Lower leg skin (tissue), 4 donors: ENCODE data around the gene CACNB2. TPM values are rescaled to one million over a fixed set of nuclear protein-coding genes. Genes with fewer than 3 reads are reported as not detected.

Experiments used
- DNase-seq, 2 donors: peaks; one replicate each; pipeline ENCODE4 v3.0.0-alpha.2; 2019; ENCODE audit warnings: low spot score in 2 of 2
- H3K4me3 ChIP-seq: fragments of 200-600 bp; sonication (generic); 2 replicates; pipeline ENCODE4 v1.5.1; 2017; ENCODE audit warnings: mild to moderate bottlenecking, low read depth; ENCODE audit not compliant: poor library complexity, severe bottlenecking
- CTCF ChIP-seq, 3 donors: fragments of 450-650 bp; IDR thresholded peaks; one replicate each; pipeline ENCODE4 v1.5.1; 2016; ENCODE audit warnings: antibody characterized with exemption in 3 of 3, mild to moderate bottlenecking in 3 of 3, moderate library complexity in 2 of 3
- POLR2A ChIP-seq, 2 donors: fragments of 450-650 bp; IDR thresholded peaks; one replicate each; pipeline ENCODE4 v1.6.1; 2016 to 2017; ENCODE audit warnings: antibody characterized with exemption in 2 of 2, mild to moderate bottlenecking in 1 of 2, moderate library complexity in 1 of 2
- WGBS, 2 donors: methylation state at CpG; one replicate each; pipeline ENCODE4 v1.1.5; 2018; 5-methylcytosine and 5-hydroxymethylcytosine counted together
- intact Hi-C: fragments of 100-400 bp; cut with DNase I; formaldehyde crosslinking; loops from one replicate; pipeline ENCODE4 v1.15.0; 2023; ENCODE audit warnings: low total_unique reads
- total RNA-seq, 4 donors: library from RNA; depleted of rRNA; stranded (reverse); fragments of >200 nt; gene quantifications; one replicate each; pipeline ENCODE4 v1.1.0, GENCODE V29; 2016

Gene CACNB2
- total RNA-seq, 4 donors from 2014 or later, result 3.6 to 7.6 (median 6.1) TPM

DNA sequence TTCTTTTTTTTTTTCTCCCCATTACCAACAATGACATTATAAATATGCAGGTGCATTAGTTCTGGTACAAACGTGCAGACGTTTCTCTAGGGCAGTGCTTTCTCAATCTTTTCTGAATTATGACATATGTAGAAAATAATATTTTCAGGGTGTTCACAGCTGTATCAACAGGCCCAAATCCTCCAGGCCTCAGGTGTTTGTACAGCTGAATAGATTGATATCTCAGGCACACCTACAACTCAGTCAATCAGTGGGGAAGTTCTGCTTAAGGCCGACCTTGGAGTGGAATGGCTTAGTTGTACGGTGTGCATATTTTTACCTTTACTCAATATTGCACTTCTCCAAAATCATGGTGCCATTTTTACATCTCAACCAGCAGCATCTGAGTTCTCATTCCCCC, 71.6 kb downstream of the CACNB2 start:
- no peak for DNase-seq
- H3K4me3 ChIP-seq, result no peak overlapping the region
- intact Hi-C loops, result loop anchor here (2.0 to 10.0 kb wide), 2 partner anchors 45 to 297 kb away; no protein-coding TSS in a partner anchor
- TF ChIP-seq POLR2A (IDR thresholded peaks at IDR 0.05) (no peak), CTCF (IDR thresholded peaks at IDR 0.05) (no peak)
- 42 to 55% methylated on average over 4 of the region's 4 CpGs for WGBS, 2 donors

DNA sequence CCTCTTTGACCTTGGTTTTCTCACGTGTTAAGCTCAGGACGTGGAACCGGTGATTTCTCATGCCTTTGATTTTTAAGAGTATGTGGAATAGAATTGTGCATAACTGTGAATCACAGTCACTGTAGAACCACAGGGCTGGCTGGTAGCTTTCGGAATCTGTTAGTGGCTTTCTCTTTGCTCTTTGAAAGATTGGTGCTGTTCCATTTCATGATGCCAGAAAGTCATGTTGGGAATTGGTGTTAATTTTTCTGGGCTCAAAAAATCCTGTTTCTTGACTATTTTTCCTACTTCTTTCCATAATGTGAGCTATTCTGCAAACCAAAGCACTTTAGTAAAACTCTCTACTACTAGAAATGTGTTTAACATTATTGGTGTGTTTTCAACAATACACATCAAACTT, 73.0 kb downstream of the CACNB2 start:
- TF ChIP-seq POLR2A (IDR thresholded peaks at IDR 0.05) (no peak), CTCF (IDR thresholded peaks at IDR 0.05) (no peak)
- intact Hi-C loops, result loop anchor here (2.0 to 10.0 kb wide), 2 partner anchors 46 to 298 kb away; no protein-coding TSS in a partner anchor
- DNase-seq, result no peak
- 72 to 81% methylated on average over 4 of the region's 4 CpGs for WGBS, 2 donors
- no peak overlapping the region for H3K4me3 ChIP-seq

DNA sequence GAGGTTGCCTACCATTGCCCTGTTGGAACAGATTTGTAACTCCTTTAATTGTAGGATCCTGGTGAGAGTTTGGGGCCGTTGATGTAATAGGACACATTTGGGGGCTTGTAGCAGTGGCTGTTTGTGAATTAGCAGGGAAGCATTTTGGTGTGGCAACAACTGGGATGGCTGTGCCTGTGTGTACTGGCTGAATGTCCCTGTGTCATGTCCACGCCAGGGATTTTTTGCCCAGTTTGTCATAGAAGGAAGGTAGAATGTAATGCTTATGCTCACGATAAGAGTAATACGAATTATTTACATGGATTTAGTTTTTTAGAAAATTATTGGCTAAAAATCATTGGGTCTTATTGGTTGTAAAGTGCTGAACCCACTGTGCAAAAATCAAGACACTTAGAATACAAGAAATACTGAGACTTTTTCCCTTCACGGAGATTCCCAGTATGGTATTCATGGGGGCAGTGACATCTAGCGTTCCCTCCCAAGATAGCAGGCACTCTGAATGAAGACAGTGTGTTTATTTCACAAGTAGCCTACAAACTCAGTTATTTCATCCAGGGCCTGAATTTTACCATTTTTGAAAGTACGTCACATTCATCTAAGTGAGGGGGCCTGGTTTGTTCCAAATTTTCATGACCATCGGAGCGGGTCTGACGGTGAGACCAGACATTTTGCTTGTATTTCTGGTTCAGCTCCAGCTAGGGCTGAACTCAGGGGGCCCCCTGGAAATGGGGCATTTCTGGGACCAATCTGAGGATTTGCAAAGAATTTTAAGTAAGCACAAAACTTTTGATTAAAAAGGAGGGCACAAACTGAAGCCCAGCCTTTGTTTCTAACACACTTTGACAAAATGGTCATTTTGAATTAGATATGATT, 74.7 kb downstream of the CACNB2 start:
- intact Hi-C loops, result loop anchor here (10.0 kb wide), 1 partner anchor 300 kb away; no protein-coding TSS in a partner anchor
- peak in 1 of 2 donors; percentile 34 for DNase-seq
- 35 to 39% methylated on average over 10 of the region's 10 CpGs for WGBS, 2 donors
- TF ChIP-seq POLR2A (IDR thresholded peaks at IDR 0.05) (no peak), CTCF (IDR thresholded peaks at IDR 0.05) (no peak)
- H3K4me3 ChIP-seq, result no peak overlapping the region

- 70 to 73% methylated on average over 2 of the region's 2 CpGs for WGBS, 2 donors
- TF ChIP-seq POLR2A (IDR thresholded peaks at IDR 0.05), result no peak
- no peak for TF ChIP-seq CTCF (IDR thresholded peaks at IDR 0.05)
- intact Hi-C loops, result loop anchor here (10.0 kb wide), 1 partner anchor 302 kb away; no protein-coding TSS in a partner anchor
- no peak overlapping the region for H3K4me3 ChIP-seq
- DNase-seq, result no peak
Observed at GRCh38 chr10:18216482-18216881, 76.3 kb downstream of the CACNB2 start.

DNA sequence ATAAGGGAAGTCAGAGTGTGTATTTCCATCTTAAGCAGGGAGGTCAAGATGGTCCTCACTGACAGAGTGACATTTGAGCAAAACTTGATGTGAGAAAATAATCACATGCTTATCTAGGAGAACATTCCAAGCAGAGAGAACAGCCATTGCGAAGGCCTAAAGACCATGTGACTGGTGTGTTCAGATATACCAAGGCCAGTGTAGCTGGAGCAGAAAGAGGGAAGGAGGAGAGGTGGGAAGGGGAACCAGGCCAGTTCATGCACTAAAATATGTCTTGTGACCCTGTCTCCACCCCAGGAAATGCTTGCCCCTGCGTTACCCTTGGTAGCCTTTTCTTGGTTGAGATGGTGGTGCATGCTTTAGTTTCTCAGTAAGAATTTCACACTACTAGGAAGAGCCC, 77.4 kb downstream of the CACNB2 start:
- no peak for DNase-seq
- H3K4me3 ChIP-seq, result no peak overlapping the region
- intact Hi-C loops, result loop anchor here (10.0 kb wide), 1 partner anchor 303 kb away; no protein-coding TSS in a partner anchor
- 88 to 91% methylated on average over 2 of the region's 2 CpGs for WGBS, 2 donors
- no peak for TF ChIP-seq POLR2A (IDR thresholded peaks at IDR 0.05)

GRCh38 chr10:18219146-18219545, 78.9 kb downstream of the CACNB2 start:
- no peak for DNase-seq
- WGBS, 2 donors, result 35 to 42% methylated on average over 1 of the region's 1 CpG
- TF ChIP-seq CTCF (IDR thresholded peaks at IDR 0.05) (no peak), POLR2A (IDR thresholded peaks at IDR 0.05) (no peak)
- no peak overlapping the region for H3K4me3 ChIP-seq
- intact Hi-C loops, result loop anchor here (10.0 kb wide), 1 partner anchor 304 kb away; no protein-coding TSS in a partner anchor
